ENCODE measurements around the gene FUT2.
"Not testable (repeated sequence)": the region's sequence is repeated elsewhere in the genome, so short reads cannot be mapped to it uniquely, and the experiment has no call there.

The FUT2 gene

GRCh38 chr19:48670699-48671445, 24.9 kb upstream of the FUT2 start:
- no peak for DNase-seq (ENCODE audit: low read depth)

GRCh38 chr19:48671446-48671995, 24.2 kb upstream of the FUT2 start:
- no peak for DNase-seq (ENCODE audit: low read depth)

GRCh38 chr19:48672994-48673393, 22.8 kb upstream of the FUT2 start, which contains the start of gene NTN5:
NTN5 (minus strand) TSS chr19:48673017; CDS start chr19:48670986, 2,031 bp downstream.
- no peak for DNase-seq (ENCODE audit: low read depth)

- no peak for DNase-seq (ENCODE audit: low read depth)
These were observed 22.2 kb upstream of the FUT2 start for GRCh38 chr19:48673436-48674100.

- no peak for DNase-seq (ENCODE audit: low read depth)
These were observed 21.5 kb upstream of the FUT2 start for GRCh38 chr19:48674216-48674809.

GRCh38 chr19:48674921-48675824, 20.6 kb upstream of the FUT2 start:
- peak; percentile 47 for DNase-seq (ENCODE audit: low read depth)

GRCh38 chr19:48676487-48676886, 19.3 kb upstream of the FUT2 start:
- DNase-seq (ENCODE audit: low read depth), result no peak

- no peak for DNase-seq (ENCODE audit: low read depth)
These were observed 18.9 kb upstream of the FUT2 start for GRCh38 chr19:48676887-48677286.

GRCh38 chr19:48678201-48678600, 17.6 kb upstream of the FUT2 start:
- DNase-seq (ENCODE audit: low read depth), result no peak

GRCh38 chr19:48680006-48680405, 15.8 kb upstream of the FUT2 start:
- DNase-seq (ENCODE audit: low read depth), result not testable (repeated sequence)

GRCh38 chr19:48680436-48681126, 15.2 kb upstream of the FUT2 start:
- no peak for DNase-seq (ENCODE audit: low read depth)

- DNase-seq (ENCODE audit: low read depth), result no peak
These were observed 14.7 kb upstream of the FUT2 start for GRCh38 chr19:48681127-48681470.

- no peak for DNase-seq (ENCODE audit: low read depth)
These were observed 12.4 kb upstream of the FUT2 start for GRCh38 chr19:48683349-48683748.

- no peak for DNase-seq (ENCODE audit: low read depth)
These were observed 10.2 kb upstream of the FUT2 start for GRCh38 chr19:48685583-48685982.

- DNase-seq (ENCODE audit: low read depth), result no peak
These were observed 9.7 kb upstream of the FUT2 start for GRCh38 chr19:48686088-48686487.

- DNase-seq (ENCODE audit: low read depth), result not testable (repeated sequence)
These were observed 9.1 kb upstream of the FUT2 start for GRCh38 chr19:48686637-48687036.

GRCh38 chr19:48687776-48688175, 8.0 kb upstream of the FUT2 start:
- DNase-seq (ENCODE audit: low read depth), result no peak

- no peak for DNase-seq (ENCODE audit: low read depth)
These were observed 6.3 kb upstream of the FUT2 start for GRCh38 chr19:48689449-48689848.

- DNase-seq (ENCODE audit: low read depth), result not testable (repeated sequence)
These were observed 2.1 kb upstream of the FUT2 start for GRCh38 chr19:48693629-48694028.

GRCh38 chr19:48696353-48697010, 711 bp downstream of the FUT2 start:
- no peak for DNase-seq (ENCODE audit: low read depth)

- DNase-seq (ENCODE audit: low read depth), result no peak
These were observed 2.3 kb downstream of the FUT2 start for GRCh38 chr19:48698046-48698445.

Data from T-helper 22 cell (primary cell).